Measurements from ENCODE around the gene UBL3.

The UBL3 gene

DNA sequence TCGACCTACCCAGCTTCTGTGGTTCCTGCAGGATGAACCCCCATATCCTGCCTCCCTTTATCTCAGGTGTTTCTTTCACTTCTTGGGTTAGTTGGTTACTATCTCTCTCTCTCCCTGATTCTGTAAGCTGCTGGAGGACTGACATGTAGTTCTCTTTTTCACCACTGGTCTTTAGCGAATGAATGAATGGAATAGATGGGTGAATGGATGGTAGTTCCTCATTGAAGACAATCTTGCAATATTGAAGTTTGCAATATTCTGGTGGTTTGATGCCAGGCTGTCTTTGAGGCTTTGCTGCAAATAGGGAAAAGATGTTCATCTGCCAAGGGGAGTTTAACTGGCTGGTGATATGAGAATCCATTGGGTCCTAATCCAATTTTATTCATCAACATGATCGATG, 120.2 kb downstream of the UBL3 start:
- no peak overlapping the region for H3K27ac ChIP-seq
- no peak overlapping the region for H3K4me3 ChIP-seq

GRCh38 chr13:29722415-29722814, 128.0 kb downstream of the UBL3 start:
- Histone ChIP-seq H3K27ac (no peak overlapping the region), H3K4me3 (no peak overlapping the region)

DNA sequence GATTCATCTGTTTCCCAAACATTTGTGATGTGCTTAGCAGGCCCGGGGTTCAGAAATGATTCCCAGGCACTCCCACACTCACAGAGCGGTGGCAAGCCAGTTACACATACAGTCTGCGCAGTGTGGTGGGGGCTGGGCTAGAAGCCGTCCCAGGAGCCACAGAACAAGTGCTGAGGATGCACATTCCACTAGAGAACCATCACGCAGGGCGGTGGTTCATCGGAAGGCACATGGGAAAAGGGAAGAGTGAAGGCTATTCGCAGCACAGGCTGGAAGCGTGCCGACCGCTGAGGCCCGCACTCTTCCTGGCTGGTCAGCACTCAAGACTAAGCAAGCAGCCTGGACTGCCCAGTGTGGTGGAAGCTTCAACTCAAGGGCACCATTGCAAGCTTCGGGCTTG, 128.7 kb downstream of the UBL3 start:
- Histone ChIP-seq H3K4me3 (no peak overlapping the region), H3K27ac (no peak overlapping the region)

DNA sequence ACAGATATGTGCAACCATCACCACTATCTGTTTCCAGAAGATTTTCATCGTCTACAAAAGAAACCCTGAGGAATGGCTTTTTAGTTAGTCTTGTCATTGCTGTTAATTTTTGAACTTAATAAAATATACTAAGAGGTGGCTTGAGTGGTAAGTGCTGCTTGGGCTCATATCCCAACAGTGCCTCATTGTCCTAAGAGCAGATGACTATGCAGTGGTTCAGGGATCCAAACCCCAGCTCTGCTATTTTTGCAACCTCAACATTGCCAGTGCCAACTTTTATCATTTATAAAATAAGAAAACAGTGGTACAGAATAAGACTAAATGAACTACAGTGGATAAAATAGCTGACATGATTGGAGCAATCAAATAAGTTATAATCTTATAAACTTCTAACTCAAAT, 131.7 kb downstream of the UBL3 start:
- no peak overlapping the region for H3K27ac ChIP-seq
- H3K4me3 ChIP-seq: no peak overlapping the region

DNA sequence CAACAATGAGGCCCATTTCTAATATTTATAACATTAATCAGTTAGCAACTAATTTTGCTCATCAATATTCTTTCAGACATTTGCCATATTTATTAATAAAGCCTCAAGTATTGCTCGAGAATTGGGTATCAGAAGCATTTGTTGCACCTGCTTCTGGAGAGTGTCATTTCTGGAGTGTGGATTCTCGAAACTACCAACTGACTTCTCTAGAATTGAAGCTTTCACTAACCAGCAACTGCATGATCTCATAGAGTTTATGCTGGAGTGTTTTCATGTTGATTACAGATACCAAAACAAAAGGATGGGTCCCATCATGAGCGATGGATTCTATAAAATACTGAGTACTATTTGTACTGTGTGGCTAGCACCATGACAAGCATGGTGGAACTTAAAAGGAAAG, 133.9 kb downstream of the UBL3 start:
- no peak overlapping the region for H3K4me3 ChIP-seq

More for the DNA sequence above, 133.9 kb downstream of the UBL3 start:
- no peak overlapping the region for H3K27ac ChIP-seq
